AG08395 (cell line): ENCODE data around the gene UBE2J1.
A peak's percentile ranks its signal among the peaks of the same experiment; 100 is the strongest.

ENCODE experiments used
- DNase-seq: peaks from one replicate; pipeline ENCODE4 v3.0.0; 2012; ENCODE audit warnings: mixed read lengths, low spot score

UBE2J1 gene

DNA sequence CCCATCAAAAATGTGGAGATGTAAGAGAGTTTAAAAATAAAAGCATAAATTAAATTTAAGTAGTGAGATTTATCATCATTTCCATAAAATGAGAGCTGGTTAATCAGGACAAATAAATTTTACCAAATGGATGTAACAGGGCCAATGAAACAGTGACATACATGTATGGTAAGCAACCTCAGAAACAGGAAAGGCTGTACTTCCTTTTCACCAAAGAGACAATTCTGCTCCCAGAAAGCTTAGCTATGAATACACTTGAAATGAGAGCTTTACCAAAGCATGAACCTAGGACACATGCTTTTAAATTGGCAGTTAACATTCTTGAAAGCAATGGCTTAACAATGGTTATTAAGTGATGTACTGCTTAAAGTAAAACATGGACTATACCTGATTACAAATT, 12.1 kb upstream of the UBE2J1 start:
- no peak for DNase-seq

DNA sequence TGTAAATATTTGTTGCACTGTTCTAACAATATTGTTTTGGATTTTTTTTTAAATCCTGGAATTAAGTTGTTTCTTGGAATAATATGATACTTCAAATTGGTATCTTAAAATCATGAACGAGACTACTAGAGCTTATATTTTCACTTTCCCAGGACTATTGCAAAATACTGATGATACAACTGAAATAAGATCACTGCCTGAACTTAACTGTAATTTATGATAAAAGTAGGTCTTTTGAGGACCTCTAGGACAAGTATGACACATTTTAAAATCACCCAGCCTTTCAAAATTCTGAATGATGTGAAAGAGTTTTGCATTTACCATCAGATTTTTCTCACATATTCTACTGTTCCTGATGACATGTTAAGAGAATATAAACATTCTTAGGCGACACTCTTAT, 8.6 kb upstream of the UBE2J1 start:
- DNase-seq, result no peak

DNA sequence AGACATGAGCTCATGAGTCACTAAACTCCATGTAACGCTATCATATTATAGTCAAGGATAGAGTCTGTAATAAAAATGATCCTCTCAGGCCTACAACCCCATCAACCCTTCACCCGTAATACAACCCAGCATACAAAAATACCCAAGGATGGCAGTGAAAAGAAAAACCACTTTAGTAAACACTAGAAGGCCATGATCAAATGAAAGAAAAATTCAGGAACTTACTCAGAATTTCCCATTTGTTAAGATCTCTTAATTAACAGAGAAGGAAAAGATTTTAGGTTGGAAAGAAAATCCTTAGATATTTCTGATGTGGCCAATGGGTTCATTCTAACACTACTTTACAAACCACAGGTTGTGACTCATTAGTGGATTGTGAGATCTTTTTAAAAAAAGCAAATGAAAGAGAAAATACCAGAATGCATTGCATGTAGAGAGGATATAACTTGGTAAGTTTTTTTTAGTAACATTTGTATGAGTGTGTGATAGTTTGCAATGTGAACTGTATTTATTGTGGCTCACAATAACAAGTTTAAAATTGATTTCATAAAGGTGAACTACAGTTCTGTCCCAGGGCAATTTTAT, 8.0 kb upstream of the UBE2J1 start:
- peak; percentile 64 for DNase-seq

DNA sequence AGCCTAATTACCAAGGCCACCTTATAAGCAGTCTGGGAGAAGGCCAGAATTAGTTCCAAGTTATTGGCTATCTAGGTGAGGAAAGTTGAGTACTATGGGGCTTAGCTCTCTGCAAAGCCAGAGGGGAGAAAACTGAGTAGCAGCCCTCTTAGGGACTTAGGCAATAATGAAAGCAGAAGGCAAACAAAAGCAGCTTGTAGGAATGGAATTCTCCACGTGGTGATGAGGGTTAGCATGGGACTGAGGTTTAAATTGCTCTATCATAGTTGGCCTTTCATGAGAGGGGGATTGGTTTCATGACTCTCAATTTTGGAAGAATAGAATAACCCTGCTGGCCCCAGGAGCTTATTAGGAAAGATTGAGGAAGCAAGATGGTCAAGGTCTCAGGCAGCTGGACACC, 7.0 kb upstream of the UBE2J1 start:
- no peak for DNase-seq

DNA sequence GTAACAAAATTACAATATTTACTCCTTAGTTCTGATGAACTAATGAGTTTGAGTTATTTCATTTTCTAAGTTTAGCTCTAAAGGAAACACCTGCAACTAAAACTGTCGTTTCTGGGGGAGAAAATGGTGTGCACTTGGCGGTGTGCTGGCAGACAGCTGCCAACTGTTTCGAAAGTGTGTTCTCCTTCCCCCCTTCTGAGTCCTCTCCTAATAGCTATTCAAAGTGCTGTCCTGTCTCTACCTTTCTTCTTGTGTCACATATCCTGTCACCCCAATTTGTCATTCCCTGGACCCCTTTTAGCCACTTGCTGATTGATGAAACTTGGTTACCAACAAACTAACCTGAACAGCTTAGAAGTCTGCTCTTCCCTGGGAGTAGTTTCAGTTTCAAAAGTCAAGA, 4.9 kb upstream of the UBE2J1 start:
- no peak for DNase-seq

DNA sequence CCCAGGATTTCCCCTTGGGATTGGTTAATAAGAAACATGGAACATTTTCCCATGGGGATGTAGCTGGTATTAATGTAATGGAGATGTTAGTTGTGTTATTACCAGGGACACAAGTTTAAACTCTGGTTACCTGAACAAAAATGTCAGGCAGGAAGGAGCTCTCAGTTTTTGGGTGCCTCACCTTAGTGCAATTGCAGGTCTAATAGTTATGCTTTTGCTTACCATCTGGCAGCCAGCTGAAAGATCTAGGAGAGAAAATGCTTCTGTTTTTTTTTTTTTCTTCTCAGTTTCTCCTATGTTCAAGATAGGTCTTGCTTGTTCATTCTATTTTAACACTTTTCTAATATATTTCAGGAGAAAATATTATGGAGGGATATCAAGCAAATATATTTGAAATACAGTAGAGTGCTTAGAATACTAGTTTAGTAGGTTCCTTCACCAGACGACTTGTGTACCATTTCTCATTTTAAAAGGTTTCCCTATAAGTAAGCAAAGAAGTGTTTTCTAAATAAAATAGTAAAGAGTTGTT, 4.2 kb upstream of the UBE2J1 start:
- no peak for DNase-seq

DNA sequence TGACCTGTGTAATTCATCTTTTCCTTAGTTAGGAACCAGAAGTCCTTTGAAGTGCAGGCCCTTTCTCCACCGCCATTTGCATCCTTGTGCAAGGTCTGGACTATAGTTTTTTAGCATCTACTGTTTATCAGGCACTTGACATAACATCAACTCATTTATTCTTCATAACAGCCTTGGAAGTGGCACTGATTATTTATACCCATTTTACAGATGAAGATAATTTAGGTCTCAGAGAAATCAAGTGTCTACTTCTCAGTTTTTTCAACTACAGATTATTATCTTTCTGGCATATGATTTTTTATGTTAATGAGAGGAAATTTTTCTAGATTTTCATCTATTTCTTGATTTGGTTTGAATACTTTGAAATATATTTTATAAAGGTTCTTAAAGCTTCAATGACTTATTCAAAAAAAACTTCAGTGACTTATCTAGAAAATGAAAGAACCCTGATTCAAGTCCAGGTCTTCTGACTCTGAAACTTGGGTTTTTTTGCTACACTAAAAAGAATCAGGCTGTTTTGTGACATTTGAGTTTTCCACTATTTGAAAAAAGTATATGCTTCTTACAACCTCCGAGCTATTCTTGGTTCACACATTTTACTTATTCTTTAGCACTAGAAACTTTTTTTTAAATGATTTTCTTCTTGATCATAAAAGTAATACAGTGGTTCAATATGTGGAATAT, 3.1 kb upstream of the UBE2J1 start:
- no peak for DNase-seq

DNA sequence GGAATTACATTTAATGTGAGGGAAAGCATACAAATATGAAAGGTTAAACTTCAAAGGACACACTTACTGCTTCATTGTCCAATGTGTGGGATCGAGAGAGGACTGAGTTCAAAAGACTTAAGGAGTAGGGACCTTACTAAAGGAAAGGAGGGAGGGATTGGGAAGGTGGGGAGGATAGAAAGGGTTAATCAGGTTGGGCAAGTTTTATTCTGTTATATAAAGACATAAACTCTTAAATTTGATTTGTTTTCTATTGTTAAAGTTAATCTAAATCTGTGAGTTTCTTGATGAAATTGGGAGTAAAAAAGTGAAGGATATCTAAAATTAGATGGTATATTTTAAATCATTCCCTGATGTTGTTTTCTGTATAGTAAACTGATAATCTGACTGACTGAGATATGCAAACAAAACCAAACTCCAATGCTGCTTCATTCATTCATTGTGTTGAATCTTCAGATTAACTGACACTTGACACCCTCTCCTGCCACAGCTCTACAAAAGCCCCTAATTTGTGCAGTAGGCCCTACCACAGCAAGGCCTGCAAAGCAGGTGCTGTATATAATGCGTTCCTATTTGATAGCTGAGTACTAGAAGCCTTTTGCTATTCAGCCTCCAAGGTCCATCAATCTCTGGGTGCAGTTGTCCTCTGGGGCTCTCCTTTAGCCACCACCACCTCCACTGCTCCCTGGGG, 1.3 kb upstream of the UBE2J1 start:
- DNase-seq, result no peak

DNA sequence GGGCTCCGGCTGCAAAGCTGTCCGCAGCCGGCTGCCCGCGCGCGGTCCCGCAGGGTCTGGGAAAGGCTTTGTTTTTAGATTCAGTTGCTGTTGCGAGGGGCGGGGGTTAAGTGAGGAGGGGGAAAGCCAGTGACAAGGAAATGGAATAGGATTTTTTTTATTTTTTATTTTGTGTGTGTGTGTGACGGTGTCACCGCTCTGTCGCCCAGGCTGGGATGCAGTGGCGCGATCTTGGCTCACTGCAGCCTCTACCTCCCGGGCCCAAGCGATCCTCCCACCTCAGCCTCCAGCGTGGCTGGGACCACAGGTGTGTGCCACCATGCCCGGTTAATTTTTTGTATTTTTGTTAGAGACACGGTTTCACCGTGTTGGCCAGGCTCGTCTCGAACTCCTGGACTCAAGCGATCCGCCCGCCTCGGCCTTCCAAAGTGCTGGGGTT, 615 bp upstream of the UBE2J1 start:
- no peak for DNase-seq

DNA sequence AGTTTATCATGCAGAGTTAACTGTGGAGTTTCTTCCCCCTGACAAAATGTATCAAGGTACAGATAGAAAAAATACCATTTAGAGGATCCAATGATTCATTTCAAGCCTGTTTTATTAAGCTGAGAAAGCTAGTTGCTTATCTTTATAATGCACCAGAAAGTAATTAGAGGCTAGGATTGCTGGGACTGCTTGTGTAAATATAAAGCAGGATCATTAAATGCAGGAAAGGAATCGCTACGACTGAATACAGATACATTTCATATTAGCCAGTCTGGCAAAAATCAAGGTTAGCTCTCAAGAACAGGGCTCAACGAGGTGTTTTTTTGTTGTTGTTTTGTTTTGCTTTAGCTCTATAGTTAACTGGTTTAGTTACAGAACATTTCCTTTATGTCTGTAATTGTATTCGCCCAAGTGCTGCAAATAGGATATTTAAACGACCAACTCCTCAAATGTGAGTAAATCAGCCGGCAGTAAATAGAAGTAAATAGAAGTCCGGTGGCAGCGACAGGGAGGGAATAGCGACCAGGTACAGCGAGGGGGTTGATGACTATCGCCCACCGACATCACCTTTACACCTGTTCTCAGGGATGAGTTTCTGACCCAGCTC, 748 bp downstream of the UBE2J1 start:
- no peak for DNase-seq

DNA sequence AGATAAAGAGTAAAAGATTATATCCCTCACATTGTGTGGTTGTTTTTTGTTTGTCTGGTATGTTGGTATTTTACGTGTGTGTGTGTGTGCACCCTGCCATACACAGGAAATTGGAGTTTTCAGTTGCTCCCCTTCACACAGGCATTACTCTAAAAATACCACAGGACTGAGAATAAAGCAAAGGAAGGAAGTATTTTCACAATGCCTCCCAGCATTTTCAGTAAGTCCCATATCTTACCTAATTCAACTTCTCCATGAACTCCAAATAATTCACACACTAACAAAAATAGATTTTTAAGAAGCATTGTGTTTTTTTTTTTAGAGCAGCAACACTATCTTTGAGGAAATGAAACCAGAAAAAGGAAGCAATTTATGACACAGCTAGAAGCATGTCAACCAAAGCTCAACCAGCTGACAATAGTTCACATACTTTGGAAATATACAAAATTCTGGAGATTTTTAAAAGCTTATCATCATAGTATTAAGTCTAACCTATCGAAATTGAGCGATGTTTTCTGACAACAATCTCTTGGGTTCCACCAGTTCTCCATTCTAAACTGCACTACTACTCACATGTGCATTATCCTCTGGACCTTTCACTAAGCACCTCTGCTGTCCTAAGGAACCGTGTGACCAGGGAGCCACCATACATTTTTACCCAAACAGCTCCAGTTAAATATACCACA, 2.1 kb downstream of the UBE2J1 start:
- DNase-seq, result no peak

DNA sequence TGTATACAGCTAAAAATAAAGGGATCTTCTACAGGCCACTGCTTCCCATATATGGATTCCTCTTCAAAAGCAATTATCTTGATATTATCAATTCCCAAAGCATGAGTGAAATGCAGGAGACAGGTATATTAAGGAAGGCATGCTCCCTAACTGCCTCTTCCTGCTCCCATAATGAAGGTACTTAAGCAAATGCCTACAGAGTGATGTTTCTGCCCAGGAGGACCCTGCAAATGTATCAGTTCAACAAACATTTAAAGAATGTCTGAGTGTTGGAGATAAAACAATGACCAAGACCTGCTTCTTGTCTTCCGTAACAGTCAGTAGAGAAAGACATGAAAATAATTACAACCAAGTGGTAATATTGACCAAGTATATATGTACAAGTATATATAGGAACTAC, 4.2 kb downstream of the UBE2J1 start:
- no peak for DNase-seq

DNA sequence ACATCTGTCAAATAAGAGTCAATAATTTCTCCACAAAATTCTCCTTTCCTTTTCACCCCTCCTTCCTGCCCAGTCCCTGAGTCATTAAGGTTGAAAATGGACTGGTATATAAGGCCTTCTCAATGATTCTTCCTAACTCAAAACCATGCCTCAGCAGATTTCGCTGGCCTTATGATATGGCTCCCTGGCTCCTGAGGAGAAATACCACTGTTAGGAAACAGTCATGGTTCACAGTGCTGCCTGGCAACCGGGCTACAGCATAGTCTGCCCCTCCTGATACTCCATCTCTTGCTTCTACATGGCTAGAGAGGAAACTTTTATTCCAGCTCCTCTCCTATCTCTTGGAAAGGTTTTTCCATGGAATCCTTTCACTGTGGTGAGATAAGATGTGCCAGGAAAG, 4.7 kb downstream of the UBE2J1 start:
- DNase-seq, result no peak

DNA sequence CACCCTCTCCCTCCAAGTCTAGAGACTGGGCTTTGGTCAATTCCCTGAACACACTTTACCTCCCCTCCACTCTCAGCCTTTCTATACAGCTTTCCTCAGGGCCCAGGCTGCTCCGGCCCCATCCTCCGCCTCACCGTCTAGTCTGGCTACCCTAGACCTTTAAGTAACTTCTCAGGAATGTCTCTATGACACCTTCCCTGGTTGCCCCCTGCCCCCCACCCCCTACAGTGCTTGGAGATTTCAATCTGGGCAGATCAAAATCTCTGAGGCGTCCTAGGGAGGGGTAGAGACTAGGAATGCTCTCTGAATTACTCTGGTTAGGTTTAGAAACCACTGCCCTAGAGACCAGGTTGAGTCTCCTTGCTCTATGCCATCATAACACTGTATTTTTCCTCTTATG, 6.1 kb downstream of the UBE2J1 start:
- DNase-seq, result no peak

DNA sequence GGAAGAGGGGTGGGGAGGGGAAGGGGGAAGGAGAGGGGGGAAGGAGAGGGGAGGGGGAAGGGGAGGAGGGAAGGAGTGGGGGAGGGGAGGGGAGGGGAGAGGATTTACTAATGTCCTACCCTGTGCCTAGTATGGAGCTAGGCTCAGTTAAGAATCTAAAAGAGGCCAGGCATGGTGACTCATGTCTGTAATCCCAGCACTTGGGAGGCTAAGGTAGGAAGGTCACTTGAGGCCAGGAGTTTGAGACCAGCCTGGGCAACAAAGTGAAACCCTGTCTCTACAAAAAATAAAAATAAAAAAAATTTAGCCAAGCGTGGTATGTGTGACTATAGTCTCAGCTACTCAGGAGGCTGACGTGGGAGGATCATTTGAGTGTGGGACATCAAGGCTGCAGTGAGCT, 13.0 kb downstream of the UBE2J1 start:
- no peak for DNase-seq

DNA sequence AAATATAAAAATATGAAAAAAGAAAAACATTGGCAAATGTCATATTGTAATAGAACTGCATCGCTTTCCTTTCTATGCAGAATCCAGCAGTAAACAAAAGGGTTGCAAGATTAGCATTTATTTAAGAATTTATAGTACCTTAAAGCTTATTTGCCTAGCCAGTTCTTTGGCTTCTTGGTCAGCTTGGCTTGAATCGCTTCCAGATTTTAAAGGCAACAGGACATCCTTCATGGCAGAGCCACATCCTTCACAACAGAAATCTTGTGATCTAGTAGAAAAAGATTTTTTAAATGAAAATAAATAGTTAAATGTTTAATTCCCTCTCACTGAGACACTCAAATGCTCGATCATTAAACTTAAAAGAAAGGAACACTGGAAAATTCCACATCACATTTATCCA, 17.4 kb downstream of the UBE2J1 start:
- no peak for DNase-seq

DNA sequence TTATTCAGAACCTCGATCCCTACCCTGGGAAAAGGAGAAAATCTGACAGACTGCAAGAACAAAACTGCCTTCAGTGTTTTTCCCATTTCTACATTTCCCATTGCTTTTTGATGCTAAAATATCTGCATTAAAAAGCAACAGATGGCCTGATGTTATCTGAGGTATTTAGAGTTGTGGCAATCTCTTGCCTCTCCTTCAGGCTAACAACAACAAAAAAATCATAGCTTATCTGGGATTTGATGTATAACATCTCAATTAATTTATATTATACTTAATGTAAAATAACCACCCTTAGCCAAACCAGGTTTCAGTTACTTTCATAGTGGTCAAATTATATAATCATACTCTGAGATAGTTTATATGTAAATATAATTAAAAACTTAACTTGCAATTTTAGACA, 21.6 kb downstream of the UBE2J1 start:
- no peak for DNase-seq

DNA sequence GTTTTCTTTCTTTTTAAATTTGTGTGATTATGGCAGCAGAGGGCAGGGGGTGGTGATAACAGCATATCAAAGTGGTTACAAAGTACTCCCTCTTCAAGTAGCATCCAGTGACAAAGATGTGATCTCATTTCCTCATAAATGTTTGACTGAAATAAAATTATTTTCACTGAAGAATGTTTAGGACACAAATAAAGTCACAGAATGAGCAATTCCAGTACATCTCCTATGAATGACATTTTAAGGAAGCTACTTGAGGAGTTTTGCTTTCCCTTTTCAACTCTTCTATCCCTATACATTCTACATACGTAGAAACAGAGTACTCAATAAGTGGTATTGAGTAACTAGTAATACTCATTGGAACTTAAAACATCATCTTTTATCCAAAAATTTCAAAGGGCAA, 23.5 kb downstream of the UBE2J1 start:
- no peak for DNase-seq

DNA sequence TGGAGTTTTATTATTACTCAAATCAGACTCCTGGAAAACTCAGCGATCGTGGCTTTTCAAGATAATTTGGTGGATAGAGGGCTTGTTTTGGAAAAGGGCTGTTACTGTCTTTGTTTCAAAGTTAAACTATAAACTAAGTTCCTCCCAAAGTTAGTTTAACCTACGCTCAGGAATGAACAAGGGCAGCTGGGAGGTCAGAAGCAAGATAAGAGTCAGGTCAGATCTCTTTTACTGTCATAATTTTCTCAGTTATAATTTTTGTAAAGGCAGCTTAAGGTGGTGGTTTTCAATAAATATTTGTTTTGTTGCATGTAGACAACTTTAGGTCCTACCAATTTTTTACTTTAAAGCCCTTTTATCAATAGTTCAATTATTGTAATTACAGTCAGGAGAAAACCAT, 28.2 kb downstream of the UBE2J1 start:
- DNase-seq, result no peak

DNA sequence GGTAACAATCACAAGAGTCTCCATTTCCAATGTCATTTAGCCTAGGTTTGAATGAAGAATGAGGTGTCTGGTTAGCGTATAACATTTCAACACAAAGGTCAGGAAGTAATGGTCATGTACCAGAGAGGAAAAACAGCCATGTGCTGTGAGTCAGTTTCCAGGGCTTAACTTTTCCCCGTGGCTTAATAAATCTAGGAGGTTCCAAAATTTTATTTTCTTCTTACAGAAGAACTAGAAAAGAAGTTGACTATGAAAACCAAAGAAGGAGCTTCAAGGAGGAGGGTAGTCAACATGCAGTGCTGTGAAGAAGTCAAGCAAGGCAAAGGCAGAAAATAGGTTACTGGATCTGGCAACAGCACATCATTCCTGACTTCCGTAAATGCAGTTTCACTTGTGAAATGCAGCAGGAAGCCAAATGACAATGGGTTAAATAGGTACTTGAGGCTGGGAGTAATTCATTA, 29.0 kb downstream of the UBE2J1 start:
- DNase-seq, result no peak

DNA sequence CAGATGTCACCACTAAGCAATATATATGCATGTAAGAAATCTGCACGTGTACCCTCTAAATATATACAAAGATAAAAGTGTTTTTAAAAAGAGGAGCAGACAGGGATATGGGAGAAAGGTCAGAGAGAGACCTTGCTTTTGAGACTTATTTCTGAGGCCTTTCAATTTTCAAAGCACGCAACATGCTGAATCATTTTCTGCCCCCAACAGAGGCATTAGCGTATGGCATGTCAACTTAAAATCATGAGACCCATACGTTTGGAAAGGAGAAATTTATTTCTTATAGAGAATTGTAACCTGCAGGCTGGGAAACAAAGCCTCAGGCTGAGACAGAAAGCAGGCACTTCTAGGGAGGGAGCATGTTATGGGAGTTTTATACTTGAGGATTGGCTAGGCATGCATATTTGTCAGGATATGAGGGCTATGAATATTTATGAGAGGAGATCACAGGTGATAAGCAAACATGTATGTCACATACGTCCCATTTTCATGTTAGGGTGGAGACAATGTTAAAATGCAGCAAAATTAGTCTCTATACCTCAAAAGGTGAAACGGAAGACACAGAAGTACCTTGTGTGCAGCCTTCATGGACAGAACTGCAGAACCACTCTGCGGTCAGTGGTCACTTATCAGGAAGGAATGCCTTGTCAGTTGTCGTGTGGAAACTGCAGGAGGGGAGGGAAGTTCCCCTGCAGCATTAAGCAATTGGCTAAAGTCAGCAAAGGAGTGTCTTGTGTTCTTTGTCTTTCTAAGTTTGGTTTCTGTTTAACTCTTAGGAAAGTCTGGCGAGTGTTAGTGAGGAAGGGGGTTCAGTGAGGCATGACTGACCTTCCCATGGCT, 31.2 kb downstream of the UBE2J1 start:
- no peak for DNase-seq
